ENCODE measurements around the gene PIBF1.
"Not testable (repeated sequence)": the region's sequence is repeated elsewhere in the genome, so short reads cannot be mapped to it uniquely, and the experiment has no call there.

PIBF1 gene

DNA sequence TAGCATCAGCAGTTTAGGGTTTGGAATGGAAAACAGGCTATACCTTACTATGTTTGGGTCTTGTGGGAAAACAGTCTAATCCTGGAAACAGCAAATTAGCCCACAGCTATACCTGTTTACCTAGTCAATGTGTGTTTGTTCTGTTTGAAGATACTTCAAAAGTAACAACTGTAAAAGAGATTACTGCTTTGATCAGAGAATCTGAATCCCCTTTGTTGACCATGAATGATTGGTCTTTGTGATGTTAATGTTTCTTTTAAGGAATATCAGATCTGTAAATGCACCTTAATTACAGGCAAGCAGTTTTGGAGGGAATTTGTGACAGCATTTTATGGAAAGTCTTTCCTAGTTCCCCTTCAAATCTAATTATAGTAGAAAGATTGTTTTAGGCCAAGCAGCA, 256.1 kb downstream of the PIBF1 start:
- Mint-ChIP-seq H3K27me3 (no peaks in the 10 kb centered on the region), H3K36me3 (ENCODE audit: low read depth) (no peaks in the 10 kb centered on the region), H3K4me3 (no peak overlapping the region), H3K27ac (no peak overlapping the region), H3K9me3 (no peaks in the 10 kb centered on the region), H3K4me1 (ENCODE audit: low read depth) (no peaks in the 10 kb centered on the region)
- intact Hi-C loops (cut with micrococcal nuclease): no loop called here

DNA sequence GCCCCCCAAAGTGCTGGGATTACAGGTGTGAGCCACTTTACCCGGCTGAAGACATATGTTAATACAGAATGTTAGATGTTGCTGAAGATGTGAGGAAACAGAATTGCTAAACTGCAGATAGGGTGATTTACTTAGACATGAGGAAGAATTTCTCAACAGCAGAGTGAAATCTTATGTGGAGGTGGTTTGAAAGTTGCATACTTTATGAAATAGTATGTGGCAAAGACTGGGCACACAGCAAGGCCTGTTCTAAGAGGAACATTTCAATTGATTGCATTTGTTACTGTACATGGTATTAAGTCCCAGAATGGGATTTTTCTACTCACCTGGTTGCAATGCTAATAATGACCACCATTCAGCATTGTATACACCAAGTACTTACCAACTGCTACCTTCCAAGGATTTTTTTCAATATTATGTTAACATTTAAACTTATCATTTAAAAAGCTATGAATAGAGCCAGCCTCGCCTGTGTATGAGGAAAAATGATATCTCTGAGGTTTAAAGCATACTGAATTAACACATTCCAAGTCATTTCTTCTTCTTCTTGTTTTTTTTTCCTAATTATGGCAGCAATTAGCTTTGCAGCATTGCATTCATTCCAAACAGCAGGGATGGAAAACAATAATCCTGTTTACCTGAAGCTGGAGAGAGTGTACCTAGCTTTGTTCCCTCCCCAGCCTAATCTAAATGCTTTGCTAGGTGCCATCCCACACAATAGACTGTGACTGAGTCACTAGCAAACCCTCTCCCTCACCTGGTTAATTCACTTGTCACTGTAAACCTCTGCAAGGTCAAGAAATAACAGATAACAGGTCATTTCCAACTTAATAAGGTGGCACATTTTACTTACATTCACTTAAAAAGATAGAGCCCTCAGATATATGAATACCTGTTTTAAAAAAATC, 257.5 kb downstream of the PIBF1 start:
- Mint-ChIP-seq H3K27ac (no peak overlapping the region), H3K27me3 (no peaks in the 10 kb centered on the region)

DNA sequence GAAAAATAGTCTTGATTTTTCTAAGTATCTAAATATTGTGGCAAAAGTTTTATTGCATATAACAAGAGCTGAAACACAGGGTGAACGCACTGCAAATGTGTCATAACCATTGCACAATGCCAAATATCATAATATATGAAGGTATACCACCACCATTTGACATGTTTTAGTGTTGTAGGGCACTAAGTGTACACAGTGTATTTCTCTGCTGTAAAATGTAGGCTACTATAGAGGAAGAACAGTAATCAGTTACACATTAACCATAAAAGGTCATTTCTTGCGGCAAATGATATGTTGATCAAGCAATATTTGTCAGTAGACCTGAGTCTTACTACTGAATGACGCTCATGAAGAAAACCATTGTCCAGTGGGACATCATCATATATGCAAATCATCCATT, 258.6 kb downstream of the PIBF1 start:
- no peak overlapping the region for H3K4me3 Mint-ChIP-seq
- intact Hi-C loops (cut with micrococcal nuclease): no loop called here
- no peaks in the 10 kb centered on the region for H3K4me1 Mint-ChIP-seq (ENCODE audit: low read depth)

More for the DNA sequence above, 257.5 kb downstream of the PIBF1 start:
- intact Hi-C loops (cut with micrococcal nuclease): no loop called here
- Mint-ChIP-seq H3K4me1 (ENCODE audit: low read depth) (no peaks in the 10 kb centered on the region), H3K36me3 (ENCODE audit: low read depth) (no peaks in the 10 kb centered on the region), H3K4me3 (no peak overlapping the region), H3K9me3 (no peaks in the 10 kb centered on the region)

GRCh38 chr13:73040968-73041596, 259.1 kb downstream of the PIBF1 start:
- no peaks in the 10 kb centered on the region for H3K27me3 Mint-ChIP-seq
- no peaks in the 10 kb centered on the region for H3K36me3 Mint-ChIP-seq (ENCODE audit: low read depth)
- no peaks in the 10 kb centered on the region for H3K4me1 Mint-ChIP-seq (ENCODE audit: low read depth)
- intact Hi-C loops (cut with micrococcal nuclease): no loop called here
- no peak overlapping the region for H3K27ac Mint-ChIP-seq
- H3K4me3 Mint-ChIP-seq: no peak overlapping the region
- no peaks in the 10 kb centered on the region for H3K9me3 Mint-ChIP-seq

More for the DNA sequence above, 258.6 kb downstream of the PIBF1 start:
- Mint-ChIP-seq H3K9me3 (no peaks in the 10 kb centered on the region), H3K36me3 (ENCODE audit: low read depth) (no peaks in the 10 kb centered on the region), H3K27me3 (no peaks in the 10 kb centered on the region), H3K27ac (no peak overlapping the region)

- H3K27me3 Mint-ChIP-seq: no peaks in the 10 kb centered on the region
Measured at GRCh38 chr13:73045031-73045430, 263.1 kb downstream of the PIBF1 start.

DNA sequence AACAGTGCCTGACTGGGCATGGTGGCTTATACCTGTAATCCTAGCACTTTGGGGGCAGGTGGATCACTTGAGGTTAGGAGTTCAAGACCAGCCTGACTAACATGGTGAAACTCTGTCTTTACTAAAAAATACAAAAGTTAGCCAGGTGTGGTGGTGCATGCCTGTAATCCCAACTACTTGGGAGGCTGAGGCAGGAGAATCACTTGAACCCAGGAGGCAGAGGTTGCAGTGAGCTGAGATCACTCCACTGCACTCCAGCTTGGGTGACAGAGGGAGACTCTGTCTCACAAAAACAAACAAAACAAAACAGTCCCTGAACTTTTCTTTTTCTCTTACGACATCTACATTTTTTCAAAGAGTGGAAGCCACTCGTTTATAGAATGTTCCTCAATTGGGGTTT, 266.7 kb downstream of the PIBF1 start:
- H3K4me3 Mint-ChIP-seq; H3K4me1 Mint-ChIP-seq (ENCODE audit: low read depth); H3K27me3 Mint-ChIP-seq; H3K27ac Mint-ChIP-seq; H3K9me3 Mint-ChIP-seq; H3K36me3 Mint-ChIP-seq (ENCODE audit: low read depth); intact Hi-C loops (cut with micrococcal nuclease): not testable (repeated sequence)

More at GRCh38 chr13:73045031-73045430, 263.1 kb downstream of the PIBF1 start:
- Mint-ChIP-seq H3K27ac (no peak overlapping the region), H3K9me3 (no peaks in the 10 kb centered on the region), H3K4me1 (ENCODE audit: low read depth) (no peaks in the 10 kb centered on the region), H3K4me3 (no peak overlapping the region), H3K36me3 (ENCODE audit: low read depth) (no peaks in the 10 kb centered on the region)
- intact Hi-C loops (cut with micrococcal nuclease): no loop called here

DNA sequence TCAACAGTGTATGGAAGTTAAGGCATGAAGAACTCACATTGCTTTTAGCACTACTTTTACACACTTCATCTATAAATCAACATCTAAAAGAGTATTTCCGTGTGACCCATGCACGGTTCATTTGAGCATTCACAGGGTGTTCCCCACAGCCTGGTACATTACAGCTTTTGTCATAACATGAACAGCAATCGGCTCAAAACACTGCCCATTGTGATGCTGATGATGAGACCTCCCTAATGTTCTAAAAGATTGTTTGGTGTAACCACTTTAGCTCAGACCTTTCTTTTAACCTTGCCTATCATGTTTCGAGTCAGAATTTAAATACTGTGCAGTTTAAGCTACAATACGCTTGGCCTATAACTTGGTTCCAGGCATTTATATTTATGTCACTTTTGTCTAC, 272.8 kb downstream of the PIBF1 start:
- H3K27me3 Mint-ChIP-seq: peaks cover 22% of the 10 kb centered on the region
- no peak overlapping the region for H3K27ac Mint-ChIP-seq
- no peak overlapping the region for H3K4me3 Mint-ChIP-seq
- intact Hi-C loops (cut with micrococcal nuclease): loop anchor here (5.0 to 10.0 kb wide), 2 partner anchors 272 to 330 kb away; partner anchors contain the start of genes BORA, DIS3, MZT1 and PIBF1
- no peaks in the 10 kb centered on the region for H3K9me3 Mint-ChIP-seq
- H3K4me1 Mint-ChIP-seq (ENCODE audit: low read depth): peaks cover 6% of the 10 kb centered on the region
- H3K36me3 Mint-ChIP-seq (ENCODE audit: low read depth): no peaks in the 10 kb centered on the region

DNA sequence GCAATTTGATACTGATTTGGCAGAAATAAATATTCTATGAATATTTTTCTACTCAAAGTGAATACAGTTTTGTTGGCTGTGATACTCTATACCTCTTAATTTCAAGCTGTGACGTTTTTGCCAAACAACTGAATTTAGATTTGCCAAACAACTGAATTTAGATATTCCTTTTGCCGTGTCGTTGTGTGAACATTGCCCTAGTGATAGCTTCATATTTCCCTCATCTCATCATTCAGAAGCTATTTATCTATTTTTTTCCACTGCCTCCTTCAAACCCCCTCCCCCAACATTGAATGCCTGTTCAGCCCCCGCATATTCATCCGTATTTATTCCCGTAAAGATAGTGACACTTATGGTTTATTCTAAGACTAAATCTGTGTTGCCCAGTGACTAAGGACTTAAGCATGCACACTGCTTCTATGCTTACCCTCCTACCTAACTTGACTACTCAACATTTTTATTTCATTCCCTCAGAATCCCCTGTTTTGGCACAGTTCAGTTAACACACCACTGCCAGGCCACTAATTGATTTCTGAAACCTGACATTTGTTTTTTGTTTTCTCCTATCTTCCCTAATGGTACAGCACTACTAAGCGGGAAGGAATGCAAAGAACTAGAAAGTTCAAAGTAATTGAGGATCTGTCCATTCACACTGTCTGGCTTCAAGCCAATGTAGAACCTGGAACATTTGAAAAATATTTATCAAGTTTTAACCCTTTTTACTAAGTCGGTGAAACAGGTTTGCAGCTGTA, 274.1 kb downstream of the PIBF1 start:
- H3K4me3 Mint-ChIP-seq: no peak overlapping the region
- no peak overlapping the region for H3K27ac Mint-ChIP-seq
- H3K9me3 Mint-ChIP-seq: no peaks in the 10 kb centered on the region
- intact Hi-C loops (cut with micrococcal nuclease): loop anchor here (5.0 to 10.0 kb wide), 2 partner anchors 274 to 331 kb away; partner anchors contain the start of genes BORA, DIS3, MZT1 and PIBF1
- H3K27me3 Mint-ChIP-seq: peaks cover 35% of the 10 kb centered on the region
- H3K36me3 Mint-ChIP-seq (ENCODE audit: low read depth): no peaks in the 10 kb centered on the region
- H3K4me1 Mint-ChIP-seq (ENCODE audit: low read depth): peaks cover 18% of the 10 kb centered on the region

- Mint-ChIP-seq H3K4me1 (ENCODE audit: low read depth) (peaks cover 18% of the 10 kb centered on the region), H3K36me3 (ENCODE audit: low read depth) (no peaks in the 10 kb centered on the region), H3K27ac (no peak overlapping the region), H3K4me3 (no peak overlapping the region), H3K9me3 (no peaks in the 10 kb centered on the region), H3K27me3 (peaks cover 38% of the 10 kb centered on the region)
- intact Hi-C loops (cut with micrococcal nuclease): loop anchor here (5.0 to 10.0 kb wide), 2 partner anchors 274 to 332 kb away; partner anchors contain the start of genes BORA, DIS3, MZT1 and PIBF1
Measured at GRCh38 chr13:73056565-73056962, 274.6 kb downstream of the PIBF1 start.

DNA sequence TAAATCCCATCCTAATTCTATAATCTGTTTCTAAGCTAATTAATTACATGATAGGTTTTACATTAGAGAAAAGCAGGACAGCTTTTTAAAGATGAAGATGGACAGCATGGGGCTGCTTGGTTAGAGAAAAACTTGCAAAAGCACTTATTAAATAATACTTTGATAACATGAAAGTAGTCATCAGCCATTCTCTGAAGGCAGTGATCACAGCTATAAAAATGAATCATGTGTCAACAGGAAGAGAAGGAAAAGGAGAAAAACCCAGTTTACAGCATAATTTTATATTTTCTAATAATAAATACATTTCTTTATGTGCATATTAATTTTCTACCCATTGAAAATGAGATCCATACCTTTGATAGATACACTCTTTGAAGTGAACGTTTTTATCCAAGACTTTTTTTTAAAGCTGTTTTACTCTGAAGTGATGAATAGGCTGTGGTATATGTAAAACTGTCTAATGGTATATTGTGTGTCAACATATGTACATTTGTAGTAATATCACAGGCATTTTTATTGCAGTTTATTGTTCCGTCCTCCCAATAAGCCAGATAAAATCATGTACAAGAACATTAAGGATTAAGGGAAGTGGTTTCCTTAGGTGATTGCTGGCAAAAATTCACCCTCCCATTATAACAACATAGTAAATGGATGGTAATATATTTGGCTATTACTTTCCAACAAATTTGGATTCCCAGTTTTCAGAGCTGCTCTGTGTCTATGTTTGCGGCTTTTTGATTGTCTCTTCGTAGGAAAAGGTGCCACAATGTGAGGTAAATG, 275.5 kb downstream of the PIBF1 start:
- intact Hi-C loops (cut with micrococcal nuclease): loop anchor here (5.0 to 10.0 kb wide), 2 partner anchors 275 to 333 kb away; partner anchors contain the start of genes BORA, DIS3, MZT1 and PIBF1
- H3K4me3 Mint-ChIP-seq: no peak overlapping the region

GRCh38 chr13:73058064-73058313, 276.1 kb downstream of the PIBF1 start:
- Mint-ChIP-seq H3K4me1 (ENCODE audit: low read depth) (peaks cover 18% of the 10 kb centered on the region), H3K4me3 (no peak overlapping the region), H3K27ac (no peak overlapping the region), H3K36me3 (ENCODE audit: low read depth) (peaks cover 10% of the 10 kb centered on the region), H3K9me3 (no peaks in the 10 kb centered on the region), H3K27me3 (peaks cover 47% of the 10 kb centered on the region)
- intact Hi-C loops (cut with micrococcal nuclease): loop anchor here (5.0 to 10.0 kb wide), 2 partner anchors 276 to 333 kb away; partner anchors contain the start of genes BORA, DIS3, MZT1 and PIBF1

More for the DNA sequence above, 275.5 kb downstream of the PIBF1 start:
- H3K27ac Mint-ChIP-seq: no peak overlapping the region
- H3K9me3 Mint-ChIP-seq: no peaks in the 10 kb centered on the region
- peaks cover 7% of the 10 kb centered on the region for H3K36me3 Mint-ChIP-seq (ENCODE audit: low read depth)
- H3K27me3 Mint-ChIP-seq: peaks cover 47% of the 10 kb centered on the region
- H3K4me1 Mint-ChIP-seq (ENCODE audit: low read depth): peaks cover 18% of the 10 kb centered on the region

DNA sequence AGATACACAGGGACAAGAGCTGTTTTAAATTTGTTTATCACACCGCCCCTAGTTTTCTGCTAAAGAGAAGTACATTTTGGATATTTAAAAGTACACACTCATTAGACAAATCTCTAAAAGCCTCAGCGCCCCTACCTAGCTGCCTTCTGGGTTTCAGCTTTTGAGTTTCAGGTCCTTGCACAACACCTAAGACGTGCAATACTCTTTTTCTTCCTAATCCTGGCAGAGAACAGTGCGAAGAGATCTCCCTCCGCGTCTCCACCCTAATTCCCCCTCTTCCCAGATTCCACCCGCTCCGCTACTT, 276.5 kb downstream of the PIBF1 start:
- intact Hi-C loops (cut with micrococcal nuclease): loop anchor here (5.0 to 10.0 kb wide), 2 partner anchors 276 to 334 kb away; partner anchors contain the start of genes BORA, DIS3, MZT1 and PIBF1
- Mint-ChIP-seq H3K36me3 (ENCODE audit: low read depth) (peaks cover 10% of the 10 kb centered on the region), H3K4me1 (ENCODE audit: low read depth) (peaks cover 18% of the 10 kb centered on the region), H3K27ac (peak overlapping the region; percentile 48), H3K27me3 (peaks cover 47% of the 10 kb centered on the region), H3K9me3 (no peaks in the 10 kb centered on the region), H3K4me3 (peak overlapping the region; percentile 76)

Data from dendritic cell treated with granulocyte-macrophage colony-stimulating factor and Interleukin-4, amounts not matched to agents 40 ng/mL and 50 ng/mL, for 4 days (primary cell).